ENCODE results near the gene RHOH.

DNA sequence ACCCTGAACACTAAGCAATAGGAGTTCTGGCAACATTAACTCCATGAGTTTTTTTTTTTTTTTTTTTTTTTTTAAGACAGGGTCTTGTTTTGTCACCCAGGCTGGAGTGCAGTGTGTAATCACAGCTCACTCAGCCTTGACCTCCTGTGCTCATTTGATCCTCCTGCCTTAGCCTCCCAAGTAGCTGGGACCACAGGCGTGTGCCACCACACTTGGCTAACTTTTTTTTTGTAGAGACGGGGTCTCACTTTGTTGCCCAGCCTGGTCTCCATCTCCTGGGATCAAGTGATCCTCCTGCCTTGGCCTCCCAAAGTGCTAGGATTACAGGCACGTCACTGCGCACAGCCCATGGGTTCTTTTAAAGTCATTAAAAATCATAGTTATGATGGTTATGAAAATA, 5.1 kb downstream of the RHOH start:
- TF ChIP-seq POLR2AphosphoS5 (IDR thresholded peaks at IDR 0.05) (peak in 1 of 3 donors; percentile 28), POLR2A (IDR thresholded peaks at IDR 0.05) (no peak)
- TF ChIP-seq, protein P1, sequence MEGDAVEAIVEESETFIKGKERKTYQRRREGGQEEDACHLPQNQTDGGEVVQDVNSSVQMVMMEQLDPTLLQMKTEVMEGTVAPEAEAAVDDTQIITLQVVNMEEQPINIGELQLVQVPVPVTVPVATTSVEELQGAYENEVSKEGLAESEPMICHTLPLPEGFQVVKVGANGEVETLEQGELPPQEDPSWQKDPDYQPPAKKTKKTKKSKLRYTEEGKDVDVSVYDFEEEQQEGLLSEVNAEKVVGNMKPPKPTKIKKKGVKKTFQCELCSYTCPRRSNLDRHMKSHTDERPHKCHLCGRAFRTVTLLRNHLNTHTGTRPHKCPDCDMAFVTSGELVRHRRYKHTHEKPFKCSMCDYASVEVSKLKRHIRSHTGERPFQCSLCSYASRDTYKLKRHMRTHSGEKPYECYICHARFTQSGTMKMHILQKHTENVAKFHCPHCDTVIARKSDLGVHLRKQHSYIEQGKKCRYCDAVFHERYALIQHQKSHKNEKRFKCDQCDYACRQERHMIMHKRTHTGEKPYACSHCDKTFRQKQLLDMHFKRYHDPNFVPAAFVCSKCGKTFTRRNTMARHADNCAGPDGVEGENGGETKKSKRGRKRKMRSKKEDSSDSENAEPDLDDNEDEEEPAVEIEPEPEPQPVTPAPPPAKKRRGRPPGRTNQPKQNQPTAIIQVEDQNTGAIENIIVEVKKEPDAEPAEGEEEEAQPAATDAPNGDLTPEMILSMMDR (IDR thresholded peaks at IDR 0.05 in 8 of 11, conservative IDR thresholded peaks at IDR 0.05 in 3 of 11), result no peak

Measured in spleen (tissue), 7 donors.